Measurements from ENCODE around the gene FMC1. TPM values are rescaled to one million over a fixed set of nuclear protein-coding genes. Genes with fewer than 3 reads are reported as not detected.
"Not testable (repeated sequence)": the region's sequence is repeated elsewhere in the genome, so short reads cannot be mapped to it uniquely, and the experiment has no call there.

Gene FMC1
- total RNA-seq, 4 donors from 2014 or later: 16.6 to 18.2 (median 17.3) TPM

GRCh38 chr7:139354729-139355128 lies 13.6 kb downstream of the FMC1 start:
- H3K4me3 ChIP-seq: no peak overlapping the region
- peaks cover 0 to 12% (median 0%) of the 10 kb centered on the region in 3 donors for H3K4me1 ChIP-seq
- no peak for ATAC-seq
- TF ChIP-seq POLR2A (IDR thresholded peaks at IDR 0.05) (no peak), CTCF (IDR thresholded peaks at IDR 0.05) (no peak), POLR2AphosphoS5 (IDR thresholded peaks at IDR 0.05) (no peak), EP300 (IDR thresholded peaks at IDR 0.05) (no peak)
- peaks cover 0 to 17% of the 10 kb centered on the region in 2 donors for H3K36me3 ChIP-seq
- H3K27me3 ChIP-seq: no peaks in the 10 kb centered on the region
- H3K9me3 ChIP-seq: no peaks in the 10 kb centered on the region
- no peak overlapping the region for H3K27ac ChIP-seq
- 94 to 100% methylated on average over 2 of the region's 2 CpGs for WGBS, 2 donors (ENCODE audit: low coverage in 1 of 2)

GRCh38 chr7:139355320-139355719 lies 14.2 kb downstream of the FMC1 start:
- no peak for ATAC-seq
- WGBS, 2 donors (ENCODE audit: low coverage in 1 of 2): 93 to 100% methylated on average over 1 of the region's 1 CpG
- no peak for TF ChIP-seq POLR2A (IDR thresholded peaks at IDR 0.05)
- TF ChIP-seq EP300 (IDR thresholded peaks at IDR 0.05): no peak
- TF ChIP-seq CTCF (IDR thresholded peaks at IDR 0.05): no peak
- no peak for TF ChIP-seq POLR2AphosphoS5 (IDR thresholded peaks at IDR 0.05)

GRCh38 chr7:139357729-139358506 lies 16.8 kb downstream of the FMC1 start:
- Histone ChIP-seq H3K4me3 (peak overlapping the region in 1 of 2 donors; percentile 84), H3K27ac (peak overlapping the region; percentile 97 to 100 (median 100)), H3K4me1 (peaks cover 0 to 32% (median 3%) of the 10 kb centered on the region in 3 donors)
- ATAC-seq, H3K9me3 ChIP-seq, H3K27me3 ChIP-seq, H3K36me3 ChIP-seq: not testable (repeated sequence)
- WGBS, 2 donors (ENCODE audit: low coverage in 1 of 2): 87 to 92% methylated on average over 12 to 27 of the region's 27 CpGs

More at GRCh38 chr7:139355320-139355719, 14.2 kb downstream of the FMC1 start:
- Histone ChIP-seq H3K36me3 (peaks cover 0 to 11% of the 10 kb centered on the region in 2 donors), H3K27me3 (no peaks in the 10 kb centered on the region), H3K9me3 (no peaks in the 10 kb centered on the region), H3K27ac (no peak overlapping the region), H3K4me1 (peaks cover 0 to 12% (median 0%) of the 10 kb centered on the region in 3 donors), H3K4me3 (no peak overlapping the region)

GRCh38 chr7:139358541-139359365 lies 17.6 kb downstream of the FMC1 start:
- Histone ChIP-seq H3K4me3 (peak overlapping the region; percentile 84), H3K36me3 (no peaks in the 10 kb centered on the region), H3K27me3 (no peaks in the 10 kb centered on the region), H3K27ac (peak overlapping the region; percentile 97 to 100 (median 100)), H3K9me3 (no peaks in the 10 kb centered on the region), H3K4me1 (peaks cover 0 to 40% (median 7%) of the 10 kb centered on the region in 3 donors)
- TF ChIP-seq POLR2A (IDR thresholded peaks at IDR 0.05): no peak
- no peak for TF ChIP-seq CTCF (IDR thresholded peaks at IDR 0.05)
- TF ChIP-seq POLR2AphosphoS5 (IDR thresholded peaks at IDR 0.05): no peak
- TF ChIP-seq EP300 (IDR thresholded peaks at IDR 0.05): no peak
- WGBS, 2 donors (ENCODE audit: low coverage in 1 of 2): 0 to 5% methylated on average over 8 to 15 of the region's 39 CpGs
- ATAC-seq: peak; percentile 6

GRCh38 chr7:139359366-139360209 lies 18.5 kb downstream of the FMC1 start, which contains the start of gene LUC7L2:
LUC7L2 (plus strand) TSS chr7:139359894; CDS start chr7:139360262, 368 bp downstream.
- H3K4me1 ChIP-seq: peaks cover 0 to 48% (median 7%) of the 10 kb centered on the region in 3 donors
- WGBS, 2 donors (ENCODE audit: low coverage in 1 of 2): no CpG with 5 or more reads among the region's 98 CpGs
- H3K27ac ChIP-seq: peak within 1 kb of the TSS; percentile 97 to 100 (median 100)
- H3K27me3 ChIP-seq: no peaks in the 10 kb centered on the region
- ATAC-seq: peak; percentile 95
- H3K4me3 ChIP-seq: peak within 1 kb of the TSS; percentile 84
- H3K36me3 ChIP-seq: no peaks in the 10 kb centered on the region
- no peaks in the 10 kb centered on the region for H3K9me3 ChIP-seq
- TF ChIP-seq POLR2A (IDR thresholded peaks at IDR 0.05): peak; percentile 81 to 83
- peak in 3 of 4 experiments; percentile 21 to 30 (median 26) for TF ChIP-seq CTCF (IDR thresholded peaks at IDR 0.05)
- TF ChIP-seq EP300 (IDR thresholded peaks at IDR 0.05): no peak
- TF ChIP-seq POLR2AphosphoS5 (IDR thresholded peaks at IDR 0.05): peak; percentile 92

All from gastroesophageal sphincter (tissue), 4 donors.